HepG2 (cell line): Measurements from ENCODE around the gene SRR. TPM values are rescaled to one million over a fixed set of nuclear protein-coding genes. Genes with fewer than 3 reads are reported as not detected.

Source experiments
- CEBPG ChIP-seq: IDR thresholded peaks from 2 replicates; pipeline ENCODE4 v1.6.1; 2016
- HCFC1 ChIP-seq: fragments of 150-350 bp; IDR thresholded peaks from 2 replicates; pipeline ENCODE4 v1.6.1; 2014; ENCODE audit warnings: low read depth, low read length
- HES4 ChIP-seq: sonication (generic); formaldehyde crosslinking; IDR thresholded peaks from 2 replicates; pipeline ENCODE4 v1.9.0; 2021; ENCODE audit warnings: mild to moderate bottlenecking, missing genetic modification reagents, borderline replicate concordance
- HMG20B ChIP-seq: conservative IDR thresholded peaks from 2 replicates; pipeline ENCODE4 v1.6.1; 2016; ENCODE audit warnings: missing genetic modification reagents, missing compliant biosample characterization
- HNRNPK ChIP-seq: fragments of 200-400 bp; formaldehyde crosslinking; IDR thresholded peaks from 2 replicates; pipeline ENCODE4 v1.6.1; 2018; ENCODE audit warnings: low read length, low read depth, moderate library complexity, mild to moderate bottlenecking; ENCODE audit not compliant: poor library complexity, severe bottlenecking
- JUND ChIP-seq: sonication (generic); formaldehyde crosslinking; IDR thresholded peaks from 2 replicates; pipeline ENCODE4 v1.8.0; 2022; ENCODE audit warnings: mild to moderate bottlenecking, missing genetic modification reagents
- KLF9 ChIP-seq: IDR thresholded peaks from 2 replicates; pipeline ENCODE4 v1.6.1; 2016; ENCODE audit warnings: low read depth
- POGK ChIP-seq: sonication (generic); formaldehyde crosslinking; conservative IDR thresholded peaks from 2 replicates; pipeline ENCODE4 v1.8.0; 2022; ENCODE audit warnings: mild to moderate bottlenecking, moderate library complexity, missing genetic modification reagents
- POLR2G ChIP-seq: fragments of 200-400 bp; formaldehyde crosslinking; IDR thresholded peaks from 2 replicates; pipeline ENCODE4 v1.6.1; 2018; ENCODE audit warnings: mild to moderate bottlenecking, low read depth, low read length, moderate library complexity
- RBFOX2 ChIP-seq: fragments of 200-400 bp; formaldehyde crosslinking; IDR thresholded peaks from 2 replicates; pipeline ENCODE4 v1.6.1; 2017; ENCODE audit warnings: low read depth, mild to moderate bottlenecking, low read length
- SMAD9 ChIP-seq: sonication (generic); formaldehyde crosslinking; IDR thresholded peaks from 2 replicates; pipeline ENCODE4 v1.5.1; 2020; ENCODE audit warnings: mild to moderate bottlenecking, missing genetic modification reagents
- SNAPC4 ChIP-seq: sonication (generic); formaldehyde crosslinking; IDR thresholded peaks from 2 replicates; pipeline ENCODE4 v1.4.0; 2020; ENCODE audit warnings: mild to moderate bottlenecking, missing genetic modification reagents
- TMF1 ChIP-seq: sonication (generic); formaldehyde crosslinking; IDR thresholded peaks from 2 replicates; pipeline ENCODE4 v1.8.1; 2022; ENCODE audit warnings: low read depth, missing genetic modification reagents
- ZNF317 ChIP-seq: sonication (generic); formaldehyde crosslinking; IDR thresholded peaks from 2 replicates; pipeline ENCODE4 v1.5.0; 2020; ENCODE audit warnings: mild to moderate bottlenecking, missing genetic modification reagents
- ZNF329 ChIP-seq: sonication (generic); formaldehyde crosslinking; IDR thresholded peaks from 2 replicates; pipeline ENCODE4 v1.9.0; 2021; ENCODE audit warnings: low read depth, mild to moderate bottlenecking, missing genetic modification reagents
- ZNF496 ChIP-seq: sonication (generic); formaldehyde crosslinking; IDR thresholded peaks from 2 replicates; pipeline ENCODE4 v1.8.1; 2023; ENCODE audit warnings: mild to moderate bottlenecking, moderate library complexity, missing genetic modification reagents; ENCODE audit not compliant: insufficient replicate concordance
- polyA plus RNA-seq, 8 experiments: library from polyadenylated mRNA; depleted of rRNA in 3 of 8; stranded (reverse) in 7 of 8; unstranded in 1 of 8; fragments of >200 nt; fragmentation: Illumina TruSeq in 4 of 8; extraction: Trizol in 4 of 8; gene quantifications; 2 replicates each; pipeline versions ENCODE4 v1.2.1 to v1.2.3, GENCODE V29; 2011 to 2016; ENCODE audit warnings: low read depth in 4 of 8, missing spikeins in 1 of 8, mixed read lengths in 1 of 8; ENCODE audit not compliant: insufficient read depth in 1 of 8
- total RNA-seq, 5 experiments: library from RNA; depleted of rRNA; stranded (reverse); fragments of >200 nt; fragmentation: Illumina TruSeq; extraction: Trizol; gene quantifications; 2 replicates each; pipeline ENCODE4 v1.2.3, GENCODE V29; 2016; ENCODE audit warnings: low read depth in 1 of 5
- TF ChIP-seq, protein P1 (sequence below): sonication (generic); formaldehyde crosslinking; IDR thresholded peaks from 2 replicates; pipeline ENCODE4 v1.8.0; 2022; ENCODE audit warnings: mild to moderate bottlenecking, missing genetic modification reagents; ENCODE audit not compliant: insufficient replicate concordance
- TF ChIP-seq, protein P2 (sequence below): sonication (generic); formaldehyde crosslinking; IDR thresholded peaks from 2 replicates; pipeline ENCODE4 v1.8.0; 2022; ENCODE audit warnings: low read depth, missing genetic modification reagents

Gene SRR
- total and polyA plus RNA-seq, 2 of the 13 experiments (the other 11 are each of a cell fraction or from before 2014, with no cell fraction given) = 3.6 to 7.8 TPM

DNA sequence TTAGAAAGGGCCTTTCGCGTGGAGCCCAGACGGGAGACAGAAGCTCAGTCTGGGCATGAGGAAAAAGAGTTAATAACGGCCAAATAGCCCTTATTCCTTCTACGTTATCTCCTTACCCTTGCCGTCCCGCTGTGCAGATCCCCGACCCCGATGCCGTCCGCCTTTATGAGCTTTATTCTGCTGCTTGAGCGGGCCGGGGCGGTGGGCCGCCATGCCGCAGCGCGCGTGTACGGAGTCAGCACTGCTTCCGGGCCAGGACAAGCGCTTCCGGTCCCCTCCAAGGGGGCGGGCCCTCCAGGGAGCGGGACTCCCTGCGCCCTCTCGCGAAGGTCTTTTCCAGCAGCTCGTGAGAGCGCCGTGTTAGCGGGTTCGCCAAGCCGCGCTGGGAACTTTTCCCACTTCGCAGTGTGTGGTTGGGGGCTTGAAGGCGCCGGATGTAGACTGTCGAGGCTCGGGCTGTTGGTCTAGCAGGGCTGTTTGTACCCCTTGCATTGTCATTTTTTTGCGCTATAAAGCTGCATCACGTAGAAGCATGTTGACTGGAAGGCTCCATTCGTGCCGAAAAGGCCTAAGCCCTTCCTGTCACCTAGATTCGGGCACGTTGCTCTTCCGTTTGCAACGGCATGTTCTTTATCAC, 32.6 kb downstream of the SRR start, which contains the start of gene TSR1 (continued):
- TF ChIP-seq ZNF496 (CRISPR knock-in tag) = no peak
- TF ChIP-seq RBFOX2 = peak; percentile 95
- TF ChIP-seq, protein P1, sequence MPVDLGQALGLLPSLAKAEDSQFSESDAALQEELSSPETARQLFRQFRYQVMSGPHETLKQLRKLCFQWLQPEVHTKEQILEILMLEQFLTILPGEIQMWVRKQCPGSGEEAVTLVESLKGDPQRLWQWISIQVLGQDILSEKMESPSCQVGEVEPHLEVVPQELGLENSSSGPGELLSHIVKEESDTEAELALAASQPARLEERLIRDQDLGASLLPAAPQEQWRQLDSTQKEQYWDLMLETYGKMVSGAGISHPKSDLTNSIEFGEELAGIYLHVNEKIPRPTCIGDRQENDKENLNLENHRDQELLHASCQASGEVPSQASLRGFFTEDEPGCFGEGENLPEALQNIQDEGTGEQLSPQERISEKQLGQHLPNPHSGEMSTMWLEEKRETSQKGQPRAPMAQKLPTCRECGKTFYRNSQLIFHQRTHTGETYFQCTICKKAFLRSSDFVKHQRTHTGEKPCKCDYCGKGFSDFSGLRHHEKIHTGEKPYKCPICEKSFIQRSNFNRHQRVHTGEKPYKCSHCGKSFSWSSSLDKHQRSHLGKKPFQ (CRISPR knock-in tag) = peak; percentile 94
- TF ChIP-seq ZNF329 (CRISPR knock-in tag) = peak; percentile 89
- TF ChIP-seq ZNF317 (CRISPR knock-in tag) = peak; percentile 78
- TF ChIP-seq, protein P2, sequence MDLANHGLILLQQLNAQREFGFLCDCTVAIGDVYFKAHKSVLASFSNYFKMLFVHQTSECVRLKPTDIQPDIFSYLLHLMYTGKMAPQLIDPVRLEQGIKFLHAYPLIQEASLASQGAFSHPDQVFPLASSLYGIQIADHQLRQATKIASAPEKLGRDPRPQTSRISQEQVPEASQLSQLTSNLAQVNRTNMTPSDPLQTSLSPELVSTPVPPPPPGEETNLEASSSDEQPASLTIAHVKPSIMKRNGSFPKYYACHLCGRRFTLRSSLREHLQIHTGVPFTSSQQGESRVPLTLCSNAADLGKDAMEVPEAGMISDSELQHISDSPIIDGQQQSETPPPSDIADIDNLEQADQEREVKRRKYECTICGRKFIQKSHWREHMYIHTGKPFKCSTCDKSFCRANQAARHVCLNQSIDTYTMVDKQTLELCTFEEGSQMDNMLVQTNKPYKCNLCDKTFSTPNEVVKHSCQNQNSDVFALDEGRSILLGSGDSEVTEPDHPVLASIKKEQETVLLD (CRISPR knock-in tag) = peak; percentile 59; the same call in 1 of the 2 replicates
- peak; percentile 93; the same call in 1 of the 2 replicates for TF ChIP-seq KLF9 (CRISPR knock-in tag)
- no peak for TF ChIP-seq HNRNPK
- TF ChIP-seq JUND (CRISPR knock-in tag) = peak; percentile 68; the same call in 1 of the 2 replicates
- peak; percentile 68 for TF ChIP-seq HCFC1
- TF ChIP-seq HMG20B (CRISPR knock-in tag) = no peak
- peak; percentile 97 for TF ChIP-seq POLR2G
- TF ChIP-seq SNAPC4 (CRISPR knock-in tag) = no peak; the same call in 1 of the 2 replicates
- TF ChIP-seq SMAD9 (CRISPR knock-in tag) = no peak
- TF ChIP-seq HES4 (CRISPR knock-in tag) = peak; percentile 88
- peak; percentile 82 for TF ChIP-seq TMF1 (CRISPR knock-in tag)
- TF ChIP-seq POGK (CRISPR knock-in tag) = peak; percentile 68
- TF ChIP-seq CEBPG (CRISPR knock-in tag) = no peak
